K562 (cell line): ENCODE measurements around the gene USP7. TPM values are rescaled to one million over a fixed set of nuclear protein-coding genes. Genes with fewer than 3 reads are reported as not detected.

Source experiments
- ETV6 ChIP-seq, 3 experiments: fragments of 150-350 bp in 1 of 3; sonication (generic) in 1 of 3; formaldehyde crosslinking in 1 of 3; IDR thresholded peaks; 2 replicates each; pipeline versions ENCODE4 v1.6.1 to v1.8.0; 2014 to 2022; ENCODE audit warnings: borderline replicate concordance in 2 of 3, low read depth in 2 of 3, antibody characterized with exemption in 1 of 3, low read length in 1 of 3, mild to moderate bottlenecking in 1 of 3, missing genetic modification reagents in 1 of 3
- KAT2B ChIP-seq: IDR thresholded peaks from one replicate; pipeline ENCODE4 v1.6.1; 2012; ENCODE audit warnings: low read depth, mild to moderate bottlenecking, control low read depth, inconsistent platforms, low read length, moderate library complexity
- POLR2A ChIP-seq: fragments of 450-650 bp; conservative IDR thresholded peaks from 2 replicates; pipeline ENCODE4 v1.6.1; 2016
- RBBP5 ChIP-seq: fragments of 200-600 bp; sonication (generic); IDR thresholded peaks from 2 replicates; pipeline ENCODE4 v1.6.1; 2012; ENCODE audit warnings: borderline replicate concordance, mild to moderate bottlenecking, low read length, control low read depth, inconsistent platforms; ENCODE audit not compliant: insufficient read depth, poor library complexity, severe bottlenecking
- SAP30 ChIP-seq: fragments of 200-600 bp; sonication (generic); IDR thresholded peaks from 2 replicates; pipeline ENCODE4 v1.6.1; 2012; ENCODE audit warnings: borderline replicate concordance, low read depth, mild to moderate bottlenecking, moderate library complexity, low read length, control low read depth, inconsistent platforms; ENCODE audit not compliant: insufficient read depth, poor library complexity, severe bottlenecking
- polyA plus RNA-seq, 8 experiments: library from polyadenylated mRNA; depleted of rRNA in 4 of 8; stranded (reverse) in 5 of 8; unstranded in 3 of 8; fragments of >200 nt; fragmentation: Nextera tagmentation in 2 of 8; fragmentation: Illumina TruSeq in 1 of 8; extraction: Ambion mirVana in 2 of 8; extraction: Trizol in 1 of 8; gene quantifications; 2 replicates each; pipeline versions ENCODE4 v1.2.1 to v1.2.3, GENCODE V29; 2011 to 2014; ENCODE audit warnings: inconsistent platforms in 1 of 8, missing spikeins in 1 of 8
- total RNA-seq, 7 experiments: library from RNA; depleted of rRNA in 6 of 7; stranded (reverse); fragments of >200 nt in 6 of 7; fragmentation: Illumina TruSeq in 2 of 7; extraction: Trizol in 2 of 7; gene quantifications; 2 replicates each; pipeline versions ENCODE4 v1.2.1 to v1.2.3, GENCODE V29; 2011 to 2021; ENCODE audit warnings: low replicate concordance in 1 of 7
- TF ChIP-seq, protein P1 (sequence below), 2 experiments: IDR thresholded peaks in 1 of 2; conservative IDR thresholded peaks in 1 of 2; 2 replicates each; pipeline ENCODE4 v1.6.1; 2016; ENCODE audit warnings: low read depth in 2 of 2, mild to moderate bottlenecking in 1 of 2, missing compliant biosample characterization in 1 of 2, missing genetic modification characterization in 1 of 2, moderate library complexity in 1 of 2

The USP7 gene
- total and polyA plus RNA-seq, 9 of the 15 experiments (the other 6 are each of a cell fraction or from before 2014, with no cell fraction given): 17.1 to 145 (median 57.9) TPM

DNA sequence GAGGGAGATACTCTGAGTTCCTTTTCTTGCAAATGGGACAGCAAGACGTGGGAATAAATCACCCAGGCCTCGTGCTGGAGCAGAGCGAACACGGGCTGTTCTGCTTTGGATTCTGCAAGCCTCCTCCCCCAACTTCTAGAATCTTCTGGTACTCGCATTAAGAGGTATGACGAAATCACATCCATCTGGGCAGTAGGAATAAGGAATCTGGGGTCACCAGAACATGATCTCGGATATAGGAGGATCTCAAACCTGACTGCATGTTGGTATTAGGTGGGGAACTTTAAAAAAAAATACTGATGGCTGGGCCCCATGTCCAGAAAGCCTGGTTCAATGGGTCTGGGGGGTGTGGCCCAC, 49.8 kb upstream of the USP7 start (continued):
- TF ChIP-seq, protein P1, sequence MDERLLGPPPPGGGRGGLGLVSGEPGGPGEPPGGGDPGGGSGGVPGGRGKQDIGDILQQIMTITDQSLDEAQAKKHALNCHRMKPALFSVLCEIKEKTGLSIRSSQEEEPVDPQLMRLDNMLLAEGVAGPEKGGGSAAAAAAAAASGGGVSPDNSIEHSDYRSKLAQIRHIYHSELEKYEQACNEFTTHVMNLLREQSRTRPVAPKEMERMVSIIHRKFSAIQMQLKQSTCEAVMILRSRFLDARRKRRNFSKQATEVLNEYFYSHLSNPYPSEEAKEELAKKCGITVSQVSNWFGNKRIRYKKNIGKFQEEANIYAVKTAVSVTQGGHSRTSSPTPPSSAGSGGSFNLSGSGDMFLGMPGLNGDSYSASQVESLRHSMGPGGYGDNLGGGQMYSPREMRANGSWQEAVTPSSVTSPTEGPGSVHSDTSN (CRISPR knock-in tag; IDR thresholded peaks at IDR 0.05; ENCODE audit: low read depth): no peak
- TF ChIP-seq, protein P1 (tag; conservative IDR thresholded peaks at IDR 0.05; ENCODE audit: low read depth): no peak
- TF ChIP-seq POLR2A (no peak), ETV6 (IDR thresholded peaks at IDR 0.05; ENCODE audit: borderline replicate concordance in 1 of 2, low read depth in 2 of 2, low read length in 1 of 2) (no peak), ETV6 (CRISPR knock-in tag; IDR thresholded peaks at IDR 0.05; ENCODE audit: borderline replicate concordance) (no peak), KAT2B (no peak), SAP30 (no peak), RBBP5 (no peak)
- TF ChIP-seq, all 486 proteins: peak for 0
